GM21390 (cell line): ENCODE measurements around the gene SLC38A6.

ENCODE experiments used
- ATAC-seq: cut with Tn5 transposase; IDR thresholded peaks from one replicate; pipeline ENCODE4 v1.9.1; 2021; ENCODE audit not compliant: unreplicated experiment

Gene SLC38A6

DNA sequence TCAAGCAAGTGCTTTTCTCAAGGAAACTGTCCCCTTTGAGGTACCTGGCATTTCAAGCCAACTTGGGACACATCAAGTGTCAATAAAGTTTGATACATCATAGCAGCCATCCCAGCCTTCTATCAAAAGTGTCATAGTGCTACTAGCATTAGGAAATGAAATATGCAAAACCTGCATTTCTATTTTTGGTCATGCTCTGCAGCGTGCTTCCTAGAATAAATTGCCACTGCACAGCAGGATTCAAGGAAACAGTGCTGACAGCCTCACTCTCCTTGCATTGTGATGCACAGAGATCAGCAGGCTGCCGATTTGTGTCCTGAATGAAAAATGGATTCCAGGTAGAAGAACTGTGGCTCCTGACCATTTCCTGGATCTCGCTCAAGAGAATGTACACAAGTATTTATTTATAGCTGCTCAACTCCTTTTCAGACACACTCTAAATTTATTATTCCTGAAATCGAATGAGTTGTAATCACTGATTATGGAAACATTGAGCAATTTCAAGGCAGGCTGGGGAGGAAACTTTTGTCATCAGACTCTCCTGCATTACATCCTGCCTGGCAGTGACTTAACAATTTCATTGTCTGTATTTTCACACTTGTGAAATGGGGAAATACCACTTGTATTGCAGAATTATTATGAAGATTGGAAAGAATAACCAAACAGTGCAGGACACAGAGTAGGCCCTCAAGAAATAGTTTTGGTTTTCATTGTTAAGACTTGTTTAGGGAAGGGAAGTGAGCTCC is 120.9 kb downstream of the SLC38A6 start:
- no peak for ATAC-seq
